ENCODE results near the gene MYH16.
"Not testable (repeated sequence)": the region's sequence is repeated elsewhere in the genome, so short reads cannot be mapped to it uniquely, and the experiment has no call there.

Gene MYH16

DNA sequence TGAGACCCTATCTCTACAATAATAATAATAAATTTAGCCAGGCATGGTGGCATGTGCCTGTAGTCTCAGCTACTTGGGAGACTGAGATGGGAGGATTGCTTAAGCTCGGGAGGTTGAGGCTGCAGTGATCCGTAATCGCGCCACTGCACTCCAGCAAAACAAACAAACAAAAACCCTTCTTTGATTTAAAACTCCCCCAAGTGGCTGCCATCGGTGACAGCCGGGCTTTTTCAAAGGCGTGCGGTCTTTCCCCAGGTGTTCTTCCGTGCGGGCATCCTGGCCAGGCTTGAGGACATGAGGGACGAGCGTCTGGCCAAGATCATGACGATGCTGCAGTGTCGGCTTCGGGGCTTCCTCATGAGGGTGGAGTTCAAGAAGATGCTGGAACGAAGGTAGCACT is 1.9 kb upstream of the MYH16 start:
- H3K4me1 ChIP-seq (ENCODE audit: control extremely low read depth in 1 of 4, control insufficient read depth in 4 of 4, insufficient read depth in 4 of 4, low read length in 3 of 4) = peaks cover 0 to 7% (median 5%) of the 10 kb centered on the region in 4 experiments
- H3K36me3 ChIP-seq (ENCODE audit: control insufficient read depth in 4 of 4, insufficient read depth in 4 of 4, low read length in 3 of 4) = no peaks in the 10 kb centered on the region
- H3K4me3 ChIP-seq (ENCODE audit: control insufficient read depth in 1 of 7, extremely low read depth in 1 of 7, insufficient read depth in 4 of 7, low read depth in 2 of 7, low read length in 6 of 7) = no peak overlapping the region
- peaks cover 0 to 2% (median 0%) of the 10 kb centered on the region in 5 experiments for H3K9me3 ChIP-seq (ENCODE audit: control extremely low read depth in 1 of 5, control insufficient read depth in 4 of 5, insufficient read depth in 2 of 5, low read depth in 1 of 5, low read length in 4 of 5)
- CTCF ChIA-PET = no interaction called here
- H3K27ac ChIP-seq (ENCODE audit: insufficient read depth in 1 of 2, low read depth in 1 of 2, low read length in 2 of 2, poor library complexity in 1 of 2, severe bottlenecking in 2 of 2) = no peak overlapping the region
- peaks cover 0 to 5% (median 0%) of the 10 kb centered on the region in 5 experiments for H3K27me3 ChIP-seq (replicated peaks in 2 of 5; ENCODE audit: control insufficient read depth in 4 of 5, insufficient read depth in 5 of 5, low read length in 4 of 5)
- whole genome bisulfite sequencing (ENCODE audit: insufficient coverage) = 96% methylated on average over 14 of the region's 16 CpGs
- POLR2A ChIA-PET = no interaction called here
- DNase-seq = no peak

DNA sequence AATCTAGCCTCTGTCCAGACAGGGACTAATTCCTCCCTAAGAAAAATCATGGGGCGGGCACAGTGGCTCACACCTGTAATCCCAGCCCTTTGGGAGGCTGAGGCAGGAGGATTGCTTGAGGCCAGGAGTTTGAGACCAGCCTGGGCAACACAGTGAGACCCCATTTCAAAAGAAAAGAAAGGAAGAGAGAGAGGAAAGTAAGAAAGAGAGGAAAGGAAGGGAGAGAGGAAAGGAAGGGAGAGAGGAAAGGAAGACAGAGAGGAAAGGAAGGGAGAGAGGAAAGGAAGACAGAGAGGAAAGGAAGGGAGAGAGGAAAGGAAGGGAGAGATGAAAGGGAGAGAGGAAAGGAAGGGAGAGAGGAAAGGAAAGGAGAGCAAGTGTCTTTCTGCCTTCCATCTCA is 922 bp downstream of the MYH16 start:
- DNase-seq; H3K27me3 ChIP-seq (replicated peaks in 2 of 5; ENCODE audit: control insufficient read depth in 4 of 5, insufficient read depth in 5 of 5, low read length in 4 of 5); H3K9me3 ChIP-seq (ENCODE audit: control extremely low read depth in 1 of 5, control insufficient read depth in 4 of 5, insufficient read depth in 2 of 5, low read depth in 1 of 5, low read length in 4 of 5); H3K4me1 ChIP-seq (ENCODE audit: control extremely low read depth in 1 of 4, control insufficient read depth in 4 of 4, insufficient read depth in 4 of 4, low read length in 3 of 4); H3K27ac ChIP-seq (ENCODE audit: insufficient read depth in 1 of 2, low read depth in 1 of 2, low read length in 2 of 2, poor library complexity in 1 of 2, severe bottlenecking in 2 of 2); H3K36me3 ChIP-seq (ENCODE audit: control insufficient read depth in 4 of 4, insufficient read depth in 4 of 4, low read length in 3 of 4); POLR2A ChIA-PET; H3K4me3 ChIP-seq (ENCODE audit: control insufficient read depth in 1 of 7, extremely low read depth in 1 of 7, insufficient read depth in 4 of 7, low read depth in 2 of 7, low read length in 6 of 7): not testable (repeated sequence)
- WGBS (ENCODE audit: insufficient coverage) = no CpG with 5 or more reads among the region's 1 CpG
- CTCF ChIA-PET = interaction anchor here (0.7 kb wide), 1 partner anchor 37 kb away, joined by 3 read pairs; no protein-coding TSS in a partner anchor

GRCh38 chr7:99274908-99275307 is 2.3 kb downstream of the MYH16 start:
- H3K27me3 ChIP-seq (replicated peaks in 2 of 5; ENCODE audit: control insufficient read depth in 4 of 5, insufficient read depth in 5 of 5, low read length in 4 of 5); H3K4me1 ChIP-seq (ENCODE audit: control extremely low read depth in 1 of 4, control insufficient read depth in 4 of 4, insufficient read depth in 4 of 4, low read length in 3 of 4); CTCF ChIA-PET; H3K36me3 ChIP-seq (ENCODE audit: control insufficient read depth in 4 of 4, insufficient read depth in 4 of 4, low read length in 3 of 4); DNase-seq; POLR2A ChIA-PET; H3K4me3 ChIP-seq (ENCODE audit: control insufficient read depth in 1 of 7, extremely low read depth in 1 of 7, insufficient read depth in 4 of 7, low read depth in 2 of 7, low read length in 6 of 7); H3K27ac ChIP-seq (ENCODE audit: insufficient read depth in 1 of 2, low read depth in 1 of 2, low read length in 2 of 2, poor library complexity in 1 of 2, severe bottlenecking in 2 of 2); H3K9me3 ChIP-seq (ENCODE audit: control extremely low read depth in 1 of 5, control insufficient read depth in 4 of 5, insufficient read depth in 2 of 5, low read depth in 1 of 5, low read length in 4 of 5): not testable (repeated sequence)
- WGBS (ENCODE audit: insufficient coverage) = 98% methylated on average over 6 of the region's 7 CpGs

DNA sequence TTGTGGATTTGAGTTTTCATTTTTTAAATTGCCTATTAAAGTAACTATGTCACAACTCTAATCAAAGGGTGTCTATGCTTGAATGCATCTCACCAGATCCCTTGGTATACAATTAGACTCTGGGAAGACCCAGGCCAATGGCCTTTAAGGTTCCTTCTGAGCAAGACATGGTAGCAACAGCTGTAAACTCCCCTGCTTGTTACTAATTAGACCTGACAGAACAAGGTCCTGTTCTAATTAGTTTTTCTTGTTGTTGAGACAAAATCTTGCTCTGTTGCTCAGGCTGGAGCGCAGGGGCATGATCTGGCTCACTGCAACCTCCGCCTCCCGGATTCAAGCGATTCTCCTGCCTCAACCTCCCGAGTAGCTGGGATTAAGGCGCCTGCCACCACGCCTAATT is 2.9 kb downstream of the MYH16 start:
- no peak overlapping the region for H3K27ac ChIP-seq (ENCODE audit: insufficient read depth in 1 of 2, low read depth in 1 of 2, low read length in 2 of 2, poor library complexity in 1 of 2, severe bottlenecking in 2 of 2)
- H3K4me1 ChIP-seq (ENCODE audit: control extremely low read depth in 1 of 4, control insufficient read depth in 4 of 4, insufficient read depth in 4 of 4, low read length in 3 of 4) = peaks cover 0 to 7% (median 5%) of the 10 kb centered on the region in 4 experiments
- no peaks in the 10 kb centered on the region for H3K36me3 ChIP-seq (ENCODE audit: control insufficient read depth in 4 of 4, insufficient read depth in 4 of 4, low read length in 3 of 4)
- H3K9me3 ChIP-seq (ENCODE audit: control extremely low read depth in 1 of 5, control insufficient read depth in 4 of 5, insufficient read depth in 2 of 5, low read depth in 1 of 5, low read length in 4 of 5) = no peaks in the 10 kb centered on the region
- H3K27me3 ChIP-seq (replicated peaks in 2 of 5; ENCODE audit: control insufficient read depth in 4 of 5, insufficient read depth in 5 of 5, low read length in 4 of 5) = no peaks in the 10 kb centered on the region
- 99% methylated on average over 7 of the region's 7 CpGs for WGBS (ENCODE audit: insufficient coverage)
- DNase-seq = no peak
- ChIA-PET POLR2A (no interaction called here), CTCF (interaction anchor here (0.6 kb wide), 1 partner anchor 172 kb away, joined by 3 read pairs; no protein-coding TSS in a partner anchor)
- H3K4me3 ChIP-seq (ENCODE audit: control insufficient read depth in 1 of 7, extremely low read depth in 1 of 7, insufficient read depth in 4 of 7, low read depth in 2 of 7, low read length in 6 of 7) = no peak overlapping the region

- ChIA-PET CTCF (interaction anchor here (1.3 kb wide), 1 partner anchor 29 kb away, joined by 3 read pairs; no protein-coding TSS in a partner anchor), POLR2A (no interaction called here)
- no peak for DNase-seq
- H3K4me3 ChIP-seq (ENCODE audit: control insufficient read depth in 1 of 7, extremely low read depth in 1 of 7, insufficient read depth in 4 of 7, low read depth in 2 of 7, low read length in 6 of 7) = no peak overlapping the region
- no peaks in the 10 kb centered on the region for H3K9me3 ChIP-seq (ENCODE audit: control extremely low read depth in 1 of 5, control insufficient read depth in 4 of 5, insufficient read depth in 2 of 5, low read depth in 1 of 5, low read length in 4 of 5)
- 100% methylated on average over 5 of the region's 5 CpGs for WGBS (ENCODE audit: insufficient coverage)
- peaks cover 0 to 7% (median 5%) of the 10 kb centered on the region in 4 experiments for H3K4me1 ChIP-seq (ENCODE audit: control extremely low read depth in 1 of 4, control insufficient read depth in 4 of 4, insufficient read depth in 4 of 4, low read length in 3 of 4)
- H3K27me3 ChIP-seq (replicated peaks in 2 of 5; ENCODE audit: control insufficient read depth in 4 of 5, insufficient read depth in 5 of 5, low read length in 4 of 5) = no peaks in the 10 kb centered on the region
- no peak overlapping the region for H3K27ac ChIP-seq (ENCODE audit: insufficient read depth in 1 of 2, low read depth in 1 of 2, low read length in 2 of 2, poor library complexity in 1 of 2, severe bottlenecking in 2 of 2)
- no peaks in the 10 kb centered on the region for H3K36me3 ChIP-seq (ENCODE audit: control insufficient read depth in 4 of 4, insufficient read depth in 4 of 4, low read length in 3 of 4)
Measured at GRCh38 chr7:99278180-99278579, 5.5 kb downstream of the MYH16 start.

GRCh38 chr7:99284165-99284564 is 11.5 kb downstream of the MYH16 start:
- 95% methylated on average over 4 of the region's 4 CpGs for WGBS (ENCODE audit: insufficient coverage)
- H3K36me3 ChIP-seq (ENCODE audit: control insufficient read depth in 4 of 4, insufficient read depth in 4 of 4, low read length in 3 of 4); H3K4me3 ChIP-seq (ENCODE audit: control insufficient read depth in 1 of 7, extremely low read depth in 1 of 7, insufficient read depth in 4 of 7, low read depth in 2 of 7, low read length in 6 of 7); POLR2A ChIA-PET; H3K27ac ChIP-seq (ENCODE audit: insufficient read depth in 1 of 2, low read depth in 1 of 2, low read length in 2 of 2, poor library complexity in 1 of 2, severe bottlenecking in 2 of 2); CTCF ChIA-PET; DNase-seq; H3K4me1 ChIP-seq (ENCODE audit: control extremely low read depth in 1 of 4, control insufficient read depth in 4 of 4, insufficient read depth in 4 of 4, low read length in 3 of 4); H3K27me3 ChIP-seq (replicated peaks in 2 of 5; ENCODE audit: control insufficient read depth in 4 of 5, insufficient read depth in 5 of 5, low read length in 4 of 5); H3K9me3 ChIP-seq (ENCODE audit: control extremely low read depth in 1 of 5, control insufficient read depth in 4 of 5, insufficient read depth in 2 of 5, low read depth in 1 of 5, low read length in 4 of 5): not testable (repeated sequence)

DNA sequence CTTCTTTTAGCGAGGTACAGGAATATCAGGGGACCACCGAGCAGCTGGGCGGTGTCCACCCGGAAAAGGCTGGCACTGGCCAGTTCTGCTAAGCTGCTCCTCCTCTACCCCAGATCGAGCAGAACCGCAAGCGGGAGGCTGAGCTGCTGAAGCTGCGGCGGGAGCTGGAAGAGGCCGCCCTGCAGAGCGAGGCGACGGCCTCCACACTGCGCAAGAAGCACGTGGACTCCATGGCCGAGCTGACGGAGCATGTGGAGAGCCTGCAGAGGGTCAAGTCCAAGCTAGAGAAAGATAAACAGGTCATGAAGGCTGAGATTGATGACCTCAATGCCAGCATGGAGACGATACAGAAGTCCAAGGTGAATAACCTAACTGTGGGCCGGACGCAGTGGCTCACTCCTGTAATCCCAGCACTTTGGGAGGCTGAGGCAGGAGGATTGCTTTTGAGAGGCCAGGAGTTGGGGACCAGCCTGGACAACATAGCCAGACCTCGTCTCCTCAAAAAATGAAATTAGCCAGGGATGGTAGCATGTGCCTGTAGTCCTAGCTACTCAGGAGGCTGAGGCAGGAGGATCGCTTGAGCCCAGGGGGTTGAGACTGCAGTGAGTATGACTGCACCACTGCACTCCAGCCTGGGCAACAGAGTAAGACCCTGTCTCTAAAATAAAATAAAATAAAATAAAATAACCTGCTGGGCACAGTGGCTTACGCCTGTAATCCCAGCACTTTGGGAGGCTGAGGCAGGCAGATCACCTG is 15.3 kb downstream of the MYH16 start:
- Histone ChIP-seq H3K4me1 (ENCODE audit: control extremely low read depth in 1 of 4, control insufficient read depth in 4 of 4, insufficient read depth in 4 of 4, low read length in 3 of 4) (no peaks in the 10 kb centered on the region), H3K4me3 (ENCODE audit: control insufficient read depth in 1 of 7, extremely low read depth in 1 of 7, insufficient read depth in 4 of 7, low read depth in 2 of 7, low read length in 6 of 7) (no peak overlapping the region), H3K27me3 (replicated peaks in 2 of 5; ENCODE audit: control insufficient read depth in 4 of 5, insufficient read depth in 5 of 5, low read length in 4 of 5) (no peaks in the 10 kb centered on the region), H3K36me3 (ENCODE audit: control insufficient read depth in 4 of 4, insufficient read depth in 4 of 4, low read length in 3 of 4) (no peaks in the 10 kb centered on the region), H3K9me3 (ENCODE audit: control extremely low read depth in 1 of 5, control insufficient read depth in 4 of 5, insufficient read depth in 2 of 5, low read depth in 1 of 5, low read length in 4 of 5) (no peaks in the 10 kb centered on the region), H3K27ac (ENCODE audit: insufficient read depth in 1 of 2, low read depth in 1 of 2, low read length in 2 of 2, poor library complexity in 1 of 2, severe bottlenecking in 2 of 2) (no peak overlapping the region)
- ChIA-PET CTCF (interaction anchor here (1.3 kb wide), 1 partner anchor 14 kb away, joined by 3 read pairs; no protein-coding TSS in a partner anchor), POLR2A (no interaction called here)
- WGBS (ENCODE audit: insufficient coverage) = 99% methylated on average over 17 of the region's 23 CpGs
- no peak for DNase-seq

Data from common myeloid progenitor, CD34-positive (primary cell).